Activated CD4-positive, alpha-beta T cell treated with anti-CD3 and anti-CD28 coated beads for 36 hours (primary cell): ENCODE measurements around the gene AS3MT. TPM values are rescaled to one million over a fixed set of nuclear protein-coding genes. Genes with fewer than 3 reads are reported as not detected.

Experiments used
- ATAC-seq: fragments of 200-7000 bp; cut with Tn5 transposase; one replicate; pipeline ENCODE4 v1.10.0; 2021; ENCODE audit warnings: mild to moderate bottlenecking, moderate library complexity
- CTCF ChIA-PET: fragments of 350-600 bp; sonication (Branson Sonifier 250); formaldehyde crosslinking; loops from one replicate; lab custom pipeline; 2021; ENCODE audit warnings: antibody characterized with exemption; lab: Charles Lee
- POLR2A ChIA-PET: fragments of 350-600 bp; sonication (Branson Sonifier 250); formaldehyde crosslinking; loops from one replicate; lab custom pipeline; 2021; ENCODE audit warnings: antibody characterized with exemption, inconsistent platforms; lab: Charles Lee
- DNase-seq: peaks from one replicate; pipeline ENCODE4 v3.0.0-alpha.2; 2020
- H3K27ac Mint-ChIP-seq: one replicate; pipeline ENCODE4 v1.8.0; 2021; ENCODE audit warnings: mixed read lengths
- H3K27me3 Mint-ChIP-seq: one replicate; pipeline ENCODE4 v1.8.0; 2021; ENCODE audit warnings: mixed read lengths
- H3K36me3 Mint-ChIP-seq: one replicate; pipeline ENCODE4 v1.8.0; 2021; ENCODE audit warnings: low read depth, mixed read lengths
- H3K4me1 Mint-ChIP-seq: one replicate; pipeline ENCODE4 v1.8.0; 2021; ENCODE audit warnings: mixed read lengths
- H3K4me3 Mint-ChIP-seq: one replicate; pipeline ENCODE4 v1.8.0; 2021; ENCODE audit warnings: mild to moderate bottlenecking, moderate library complexity, mixed read lengths
- H3K9me3 Mint-ChIP-seq: one replicate; pipeline ENCODE4 v1.8.0; 2021; ENCODE audit warnings: low read depth, mixed read lengths
- intact Hi-C, 2 experiments: fragments of 100-400 bp; cut with DNase I in 1 of 2; cut with micrococcal nuclease in 1 of 2; formaldehyde crosslinking; loops; one replicate each; pipeline versions ENCODE4 v1.14.2 to v1.15.1; 2022 to 2024; cut with DNase I, micrococcal nuclease
- total RNA-seq, 2 experiments: library from RNA; stranded (reverse); gene quantifications; one replicate each; pipeline ENCODE4 v1.2.3, GENCODE V29; 2021

Gene AS3MT
- total RNA-seq, 2 experiments from 2014 or later = 1.1 to 1.5 TPM

DNA sequence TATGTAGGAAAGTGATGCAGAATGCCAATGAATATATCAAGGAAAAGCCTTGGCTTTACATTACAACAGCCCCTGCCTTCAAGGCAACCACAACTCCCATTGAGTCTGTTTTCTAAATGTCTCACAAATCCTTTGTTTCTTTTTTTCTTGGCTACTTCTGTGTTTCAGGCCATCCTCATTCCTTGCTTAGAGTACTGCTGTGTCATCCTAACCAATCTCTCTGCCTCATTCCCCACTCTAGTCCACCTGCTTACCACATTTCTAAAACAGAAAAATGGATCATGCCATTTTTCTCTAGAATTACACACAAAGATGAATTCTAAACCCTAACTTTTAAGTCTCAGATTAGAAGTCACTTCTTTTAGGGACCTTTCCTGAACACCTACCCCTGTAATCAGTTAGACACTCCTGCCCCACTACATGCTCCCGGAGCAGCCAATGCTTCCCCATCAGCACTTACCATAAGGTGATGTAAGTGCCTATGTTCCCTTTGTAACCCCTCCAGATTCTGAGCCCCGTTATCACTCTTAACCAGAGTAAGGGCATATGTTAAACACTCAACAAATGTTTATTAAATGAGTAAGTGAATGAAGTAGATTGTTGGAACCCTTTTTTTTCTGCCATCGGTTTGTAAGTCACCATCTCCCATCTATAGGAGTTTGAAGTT is 12.4 kb upstream of the AS3MT start:
- Mint-ChIP-seq H3K9me3 (no peaks in the 10 kb centered on the region), H3K4me3 (no peak overlapping the region), H3K4me1 (peaks cover 14% of the 10 kb centered on the region), H3K36me3 (peaks cover 10% of the 10 kb centered on the region), H3K27ac (peak overlapping the region; percentile 14), H3K27me3 (no peaks in the 10 kb centered on the region)
- intact Hi-C loops = no loop called here
- ChIA-PET POLR2A (no interaction called here), CTCF (no interaction called here)
- ATAC-seq (no peak), DNase-seq (no peak)

- ATAC-seq (no peak), DNase-seq (no peak)
- Mint-ChIP-seq H3K4me3 (no peak overlapping the region), H3K4me1 (peaks cover 10% of the 10 kb centered on the region), H3K9me3 (no peaks in the 10 kb centered on the region), H3K27me3 (no peaks in the 10 kb centered on the region), H3K36me3 (peaks cover 19% of the 10 kb centered on the region), H3K27ac (no peak overlapping the region)
- CTCF ChIA-PET = interaction anchor here (0.5 kb wide), 1 partner anchor 59 kb away, joined by 4 read pairs; no protein-coding TSS in a partner anchor
- POLR2A ChIA-PET = no interaction called here
- intact Hi-C loops = no loop called here
Observed at GRCh38 chr10:102859911-102860310, 9.4 kb upstream of the AS3MT start.

DNA sequence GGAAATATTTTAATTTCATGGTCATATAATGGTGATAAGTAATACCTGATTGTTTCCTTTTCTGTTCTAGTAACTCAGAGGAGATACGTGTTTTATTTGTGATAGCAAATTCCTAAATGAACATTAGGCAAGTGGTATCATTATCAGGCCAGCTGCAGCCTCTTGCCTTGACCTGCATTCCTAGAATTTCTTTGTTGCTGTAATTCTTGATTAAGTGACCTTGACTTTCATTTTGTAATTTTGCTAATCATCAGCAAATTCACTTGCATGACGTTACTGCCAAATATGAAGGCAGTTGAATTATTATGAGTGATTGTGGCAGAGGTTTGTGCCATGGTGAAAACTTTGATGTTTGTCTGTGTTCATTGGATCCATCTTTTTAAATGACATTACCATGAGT is 5.6 kb upstream of the AS3MT start:
- CTCF ChIA-PET = interaction anchor here (1.2 kb wide), 1 partner anchor 28 kb away, joined by 4 read pairs; no protein-coding TSS in a partner anchor
- no peak for DNase-seq
- no peak overlapping the region for H3K27ac Mint-ChIP-seq
- H3K4me3 Mint-ChIP-seq = no peak overlapping the region
- H3K9me3 Mint-ChIP-seq = no peaks in the 10 kb centered on the region
- intact Hi-C loops = no loop called here
- peaks cover 2% of the 10 kb centered on the region for H3K27me3 Mint-ChIP-seq
- POLR2A ChIA-PET = no interaction called here
- no peak for ATAC-seq
- no peaks in the 10 kb centered on the region for H3K4me1 Mint-ChIP-seq
- H3K36me3 Mint-ChIP-seq = peaks cover 18% of the 10 kb centered on the region

GRCh38 chr10:102865620-102866019 is 3.6 kb upstream of the AS3MT start:
- H3K27me3 Mint-ChIP-seq = peaks cover 15% of the 10 kb centered on the region
- no peak overlapping the region for H3K27ac Mint-ChIP-seq
- ChIA-PET POLR2A (no interaction called here), CTCF (interaction anchor here (0.9 to 1.1 kb wide), 4 partner anchors 9 to 36 kb away, joined by 3 to 5 read pairs (median 3); no protein-coding TSS in a partner anchor)
- DNase-seq (no peak), ATAC-seq (no peak)
- peaks cover 10% of the 10 kb centered on the region for H3K36me3 Mint-ChIP-seq
- intact Hi-C loops = no loop called here
- H3K4me3 Mint-ChIP-seq = no peak overlapping the region
- peaks cover 6% of the 10 kb centered on the region for H3K4me1 Mint-ChIP-seq
- no peaks in the 10 kb centered on the region for H3K9me3 Mint-ChIP-seq

GRCh38 chr10:102868911-102869257 is 386 bp upstream of the AS3MT start:
- no peak for DNase-seq
- H3K9me3 Mint-ChIP-seq = no peaks in the 10 kb centered on the region
- ChIA-PET CTCF (interaction anchor here (1.0 kb wide), 1 partner anchor 33 kb away, joined by 4 read pairs; no protein-coding TSS in a partner anchor), POLR2A (no interaction called here)
- peaks cover 15% of the 10 kb centered on the region for H3K27me3 Mint-ChIP-seq
- H3K36me3 Mint-ChIP-seq = peaks cover 1% of the 10 kb centered on the region
- no peak overlapping the region for H3K27ac Mint-ChIP-seq
- ATAC-seq = no peak
- H3K4me3 Mint-ChIP-seq = peak overlapping the region; percentile 60
- intact Hi-C loops = no loop called here
- peaks cover 6% of the 10 kb centered on the region for H3K4me1 Mint-ChIP-seq

DNA sequence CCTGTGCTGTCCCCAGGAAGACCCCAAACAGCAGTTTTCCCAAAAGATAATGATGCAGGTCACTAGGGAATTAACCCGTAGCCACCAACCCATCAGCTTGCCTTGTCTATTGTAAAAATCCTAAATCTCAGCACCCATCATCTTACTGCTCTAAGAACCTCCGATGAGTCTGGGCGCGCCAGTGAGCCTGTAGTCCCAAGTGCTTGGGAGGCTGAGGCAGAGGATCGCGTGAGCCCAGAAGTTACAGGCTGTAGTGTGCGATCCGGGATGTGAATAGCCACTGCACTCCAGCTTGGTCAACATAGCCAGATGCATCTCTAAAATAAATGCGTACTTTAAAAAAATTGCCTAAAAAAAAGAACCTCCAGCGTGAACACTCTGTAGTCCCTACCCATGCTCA is 951 bp downstream of the AS3MT start:
- ATAC-seq = no peak
- Mint-ChIP-seq H3K27me3 (peaks cover 15% of the 10 kb centered on the region), H3K27ac (no peak overlapping the region), H3K4me3 (no peak overlapping the region), H3K9me3 (no peaks in the 10 kb centered on the region), H3K36me3 (no peaks in the 10 kb centered on the region), H3K4me1 (peaks cover 6% of the 10 kb centered on the region)
- CTCF ChIA-PET = no interaction called here
- DNase-seq = no peak
- POLR2A ChIA-PET = no interaction called here
- intact Hi-C loops = no loop called here

- intact Hi-C loops = no loop called here
- CTCF ChIA-PET = interaction anchor here (1.3 kb wide), 1 partner anchor 30 kb away, joined by 3 read pairs; no protein-coding TSS in a partner anchor
- no peaks in the 10 kb centered on the region for H3K9me3 Mint-ChIP-seq
- ATAC-seq = no peak
- POLR2A ChIA-PET = no interaction called here
- no peak overlapping the region for H3K27ac Mint-ChIP-seq
- no peak for DNase-seq
- peaks cover 15% of the 10 kb centered on the region for H3K27me3 Mint-ChIP-seq
- no peaks in the 10 kb centered on the region for H3K36me3 Mint-ChIP-seq
- peaks cover 6% of the 10 kb centered on the region for H3K4me1 Mint-ChIP-seq
- no peak overlapping the region for H3K4me3 Mint-ChIP-seq
Observed at GRCh38 chr10:102872163-102872562, 2.9 kb downstream of the AS3MT start.

- CTCF ChIA-PET = interaction anchor here (0.6 to 2.5 kb wide), 3 partner anchors 25 to 623 kb away, joined by 3 to 7 read pairs (median 3); no protein-coding TSS in a partner anchor
Observed at GRCh38 chr10:102876747-102877153, 7.5 kb downstream of the AS3MT start.

GRCh38 chr10:102878629-102879028 is 9.4 kb downstream of the AS3MT start:
- CTCF ChIA-PET = interaction anchor here (0.7 to 1.1 kb wide), 2 partner anchors 35 to 209 kb away, joined by 3 read pairs; no protein-coding TSS in a partner anchor
- Mint-ChIP-seq H3K4me3 (no peak overlapping the region), H3K27ac (no peak overlapping the region), H3K27me3 (no peaks in the 10 kb centered on the region), H3K4me1 (no peaks in the 10 kb centered on the region), H3K9me3 (no peaks in the 10 kb centered on the region), H3K36me3 (no peaks in the 10 kb centered on the region)
- ATAC-seq (no peak), DNase-seq (no peak)
- POLR2A ChIA-PET = no interaction called here
- intact Hi-C loops = no loop called here

More at GRCh38 chr10:102876747-102877153, 7.5 kb downstream of the AS3MT start:
- POLR2A ChIA-PET = no interaction called here
- Mint-ChIP-seq H3K4me1 (no peaks in the 10 kb centered on the region), H3K4me3 (no peak overlapping the region), H3K27me3 (no peaks in the 10 kb centered on the region), H3K27ac (no peak overlapping the region), H3K9me3 (no peaks in the 10 kb centered on the region), H3K36me3 (no peaks in the 10 kb centered on the region)
- ATAC-seq = no peak
- no peak for DNase-seq
- intact Hi-C loops = no loop called here

DNA sequence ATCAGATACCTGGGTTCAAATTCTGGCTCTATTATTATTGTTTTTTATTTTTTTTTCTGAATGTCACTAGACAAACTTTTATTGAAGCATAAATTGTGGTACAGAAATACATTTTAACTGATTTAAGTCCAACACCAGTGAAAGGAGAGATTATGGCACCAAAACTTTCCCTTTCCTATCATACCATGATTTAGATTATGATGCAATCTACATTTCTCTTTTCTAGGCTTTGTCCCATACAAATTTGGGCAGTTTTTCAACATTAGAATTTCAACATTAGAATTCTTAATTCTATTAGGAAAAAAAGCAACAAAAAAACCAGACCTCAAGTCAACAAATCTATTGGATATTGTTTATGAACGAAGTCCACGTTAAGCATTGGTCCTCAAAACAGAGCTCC is 11.0 kb downstream of the AS3MT start:
- ATAC-seq (no peak), DNase-seq (no peak)
- Mint-ChIP-seq H3K4me1 (no peaks in the 10 kb centered on the region), H3K4me3 (no peak overlapping the region), H3K9me3 (no peaks in the 10 kb centered on the region), H3K36me3 (no peaks in the 10 kb centered on the region), H3K27me3 (no peaks in the 10 kb centered on the region), H3K27ac (no peak overlapping the region)
- ChIA-PET CTCF (interaction anchor here (0.7 kb wide), 1 partner anchor 186 kb away, joined by 3 read pairs; no protein-coding TSS in a partner anchor), POLR2A (no interaction called here)
- intact Hi-C loops = no loop called here

DNA sequence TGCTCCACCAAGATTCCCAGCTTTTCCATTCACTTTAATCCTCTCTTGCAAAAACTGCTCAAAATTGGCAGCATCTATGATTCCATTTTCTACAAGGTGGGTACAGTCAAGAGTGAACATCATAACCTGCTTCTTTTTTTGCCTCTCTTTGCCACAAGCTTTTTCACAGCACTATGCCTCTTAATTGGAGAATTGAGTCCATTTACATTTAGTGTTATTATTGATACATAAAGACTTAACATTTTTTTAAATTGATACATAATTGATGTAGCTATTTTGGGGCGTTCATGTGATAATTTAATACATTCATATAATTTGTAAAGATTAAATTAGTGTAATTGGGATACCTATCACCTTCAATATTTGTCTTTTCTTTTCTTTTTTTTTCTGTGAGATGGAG is 18.8 kb downstream of the AS3MT start:
- no peak overlapping the region for H3K27ac Mint-ChIP-seq
- POLR2A ChIA-PET = no interaction called here
- intact Hi-C loops = no loop called here
- H3K36me3 Mint-ChIP-seq = peaks cover 2% of the 10 kb centered on the region
- H3K4me3 Mint-ChIP-seq = no peak overlapping the region
- no peaks in the 10 kb centered on the region for H3K4me1 Mint-ChIP-seq
- no peaks in the 10 kb centered on the region for H3K27me3 Mint-ChIP-seq
- ATAC-seq (no peak), DNase-seq (no peak)
- no peaks in the 10 kb centered on the region for H3K9me3 Mint-ChIP-seq
- CTCF ChIA-PET = interaction anchor here (1.1 to 1.6 kb wide), 3 partner anchors 13 to 52 kb away, joined by 3 to 4 read pairs (median 3); no protein-coding TSS in a partner anchor
